ENCODE results near the gene CDK5R2.

Gene CDK5R2

DNA sequence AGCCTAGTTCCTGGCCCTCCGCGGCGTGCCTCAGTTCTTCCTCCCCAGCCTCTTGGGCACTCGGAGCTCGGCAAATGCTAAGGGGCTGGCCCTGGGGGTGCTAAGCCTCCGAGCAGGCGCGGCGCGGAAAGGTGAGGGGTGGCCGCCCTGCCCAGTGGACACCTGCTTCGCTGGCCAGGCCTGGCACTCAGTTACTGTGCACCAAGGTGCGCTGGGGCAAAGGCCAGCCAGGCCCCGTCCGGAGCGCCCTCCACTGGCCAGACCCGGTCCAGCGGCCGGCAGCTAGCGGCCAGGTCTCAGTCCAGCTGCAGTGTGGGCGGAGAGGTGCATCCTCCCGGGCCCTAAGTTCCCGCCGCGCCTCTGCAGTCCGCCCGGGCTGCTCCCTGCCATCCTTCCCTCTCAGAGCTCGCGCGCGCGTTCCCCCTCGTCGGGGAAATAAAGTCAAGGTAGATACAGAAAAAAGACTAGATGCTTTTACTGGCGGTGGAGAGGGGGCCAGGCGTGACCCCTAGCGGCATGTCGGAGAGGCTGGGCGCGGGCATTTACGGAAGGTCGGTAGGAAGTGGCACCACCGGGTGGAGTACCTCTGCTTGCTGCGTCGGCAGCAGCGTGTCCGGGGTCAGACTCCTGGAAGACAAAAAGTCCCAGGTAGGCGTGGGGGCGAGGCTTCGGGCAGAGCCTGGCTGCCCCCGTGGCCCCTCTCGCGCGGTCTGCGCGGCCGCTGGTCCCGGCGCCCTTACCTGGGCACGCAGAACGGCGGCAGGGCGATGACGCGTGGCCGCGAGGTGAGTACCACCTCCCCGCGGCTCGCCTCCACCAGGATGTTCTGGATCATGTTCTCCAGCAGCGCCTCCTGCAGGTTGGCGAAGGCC lies 43.2 kb downstream of the CDK5R2 start:
- DNase-seq (ENCODE audit: low read depth in 2 of 2), result peak; percentile 47 to 55

DNA sequence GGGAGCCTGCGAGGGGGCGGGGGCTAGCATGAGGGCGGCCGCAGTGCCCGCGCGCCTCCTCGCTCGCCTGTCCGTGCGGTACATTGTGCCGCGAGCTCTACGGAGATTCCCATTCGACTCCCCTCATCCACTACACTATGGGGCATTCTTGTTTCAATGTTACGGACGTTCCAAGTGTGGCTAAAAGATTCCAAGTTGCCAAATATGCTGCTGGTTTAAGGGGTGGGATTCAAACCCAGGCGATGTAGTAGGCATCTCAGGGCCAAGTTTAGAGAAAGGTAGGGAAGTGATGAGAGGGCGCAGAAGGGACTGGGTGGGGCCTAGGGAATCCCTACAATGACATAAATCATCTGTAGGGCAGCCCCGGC lies 43.8 kb downstream of the CDK5R2 start:
- no peak for DNase-seq (ENCODE audit: low read depth in 2 of 2)

DNA sequence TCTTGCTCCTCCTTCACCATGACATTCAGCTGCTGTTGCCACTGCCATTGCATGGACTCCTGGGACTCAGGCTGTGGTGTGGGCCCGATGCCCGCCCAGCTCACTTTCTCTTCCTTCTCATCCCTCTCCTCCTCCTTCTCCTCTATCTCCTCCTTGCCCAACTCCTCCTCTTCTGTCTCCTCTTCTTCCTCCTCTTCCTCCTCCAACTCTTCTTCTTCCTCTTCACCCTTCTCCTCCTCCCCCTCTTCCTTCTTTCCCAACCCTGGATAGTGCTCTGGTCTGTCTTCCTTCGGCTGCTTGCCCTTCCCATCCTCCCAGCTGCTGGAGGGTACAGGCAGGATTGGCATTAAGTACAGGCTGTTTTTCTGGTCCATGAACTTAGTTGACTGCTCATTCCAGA lies 44.5 kb downstream of the CDK5R2 start:
- no peak for DNase-seq (ENCODE audit: low read depth in 2 of 2)

DNA sequence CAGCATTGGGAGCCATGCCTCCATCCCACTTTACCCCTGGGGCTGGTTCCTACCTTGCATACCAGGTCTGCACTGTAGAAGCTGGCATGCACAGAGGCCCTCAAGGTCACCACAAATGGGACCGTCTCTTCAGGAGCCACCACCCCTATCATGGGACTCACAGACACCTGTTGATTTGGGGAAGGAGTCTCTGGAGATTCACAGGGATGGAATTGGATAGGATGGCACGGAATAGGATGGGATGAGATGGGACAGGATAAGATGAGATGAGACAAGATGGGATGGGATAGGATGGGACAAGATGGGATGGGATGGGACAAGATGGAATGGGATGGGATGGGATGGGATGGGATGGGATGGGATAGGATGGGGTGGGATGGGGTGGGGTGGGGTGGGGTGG lies 49.8 kb downstream of the CDK5R2 start:
- no peak for DNase-seq (ENCODE audit: low read depth in 2 of 2)

DNA sequence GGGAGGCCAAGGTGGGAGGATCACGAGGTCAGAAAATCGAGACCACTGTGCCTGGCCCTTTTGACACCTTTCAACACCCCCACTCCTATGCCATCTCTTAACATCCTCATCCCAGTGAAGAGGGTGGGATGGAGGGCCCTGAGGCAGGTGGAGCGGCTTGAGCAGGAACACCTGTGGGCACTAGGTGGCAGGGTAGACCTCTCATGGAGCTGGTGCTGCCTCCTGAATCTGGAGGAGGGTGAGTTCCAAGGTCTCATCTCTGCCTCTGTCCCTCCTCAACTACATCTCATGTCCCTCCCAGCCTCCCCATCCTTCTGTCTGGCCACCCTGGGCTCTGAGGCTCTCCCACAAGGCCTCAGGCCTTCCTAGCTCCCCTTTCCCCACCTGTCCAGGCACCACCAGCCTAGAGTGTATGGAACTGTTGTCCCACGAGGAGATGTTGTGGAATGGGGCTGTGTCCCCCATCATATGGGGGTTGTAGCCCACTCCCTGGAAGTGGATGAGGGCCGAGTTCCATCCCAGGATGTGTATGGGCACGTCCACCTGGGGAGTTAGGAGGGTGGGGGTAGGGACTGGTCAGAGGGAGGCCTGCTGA lies 50.8 kb downstream of the CDK5R2 start:
- no peak for DNase-seq (ENCODE audit: low read depth in 2 of 2)

DNA sequence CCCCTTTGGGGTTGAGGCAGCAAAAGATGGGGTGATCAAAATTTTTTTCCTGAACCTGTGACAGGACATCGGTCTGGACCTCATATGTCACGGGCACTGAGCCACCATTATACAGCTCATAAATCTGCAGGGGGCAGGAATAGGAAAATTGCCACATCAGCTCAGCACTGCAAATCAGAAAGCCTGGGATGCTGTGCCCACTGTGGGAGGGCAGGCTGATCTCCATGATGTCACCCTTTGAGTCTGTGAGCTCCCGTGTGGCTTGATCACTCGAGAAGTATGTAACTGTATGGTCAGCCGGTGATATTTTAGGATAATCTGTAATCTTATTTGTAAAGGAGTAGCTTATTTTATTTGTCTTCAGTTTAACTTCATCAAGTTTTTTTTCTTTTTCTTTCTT lies 51.4 kb downstream of the CDK5R2 start:
- no peak for DNase-seq (ENCODE audit: low read depth in 2 of 2)
